G401 (cell line): Measurements from ENCODE around the gene DNMT3A. TPM values are rescaled to one million over a fixed set of nuclear protein-coding genes. Genes with fewer than 3 reads are reported as not detected.

Experiments used
- DNase-seq: peaks from one replicate; pipeline ENCODE4 v3.0.0-alpha.2; 2015; ENCODE audit warnings: low spot score
- in situ Hi-C: cut with HindIII; loops from 2 replicates; pipeline ENCODE4 v1.10.0; 2016; ENCODE audit warnings: low sequenced_read_pairs, mixed read lengths
- total RNA-seq: library from RNA; depleted of rRNA; stranded (reverse); fragments of >200 nt; shearing (Covaris generic); gene quantifications from 2 replicates; pipeline ENCODE4 v1.2.3, GENCODE V29; 2014; rRNA removed

DNMT3A gene
- total RNA-seq: 11.5 and 11.8 TPM in 2 replicates

GRCh38 chr2:25341753-25342371 is at the start of gene DNMT3A:
TSS of gene DNMT3A (minus strand) at chr2:25341925. CDS start at chr2:25313984, 27,941 bp downstream.
- in situ Hi-C loops: no loop called here
- DNase-seq: peak; percentile 80

DNA sequence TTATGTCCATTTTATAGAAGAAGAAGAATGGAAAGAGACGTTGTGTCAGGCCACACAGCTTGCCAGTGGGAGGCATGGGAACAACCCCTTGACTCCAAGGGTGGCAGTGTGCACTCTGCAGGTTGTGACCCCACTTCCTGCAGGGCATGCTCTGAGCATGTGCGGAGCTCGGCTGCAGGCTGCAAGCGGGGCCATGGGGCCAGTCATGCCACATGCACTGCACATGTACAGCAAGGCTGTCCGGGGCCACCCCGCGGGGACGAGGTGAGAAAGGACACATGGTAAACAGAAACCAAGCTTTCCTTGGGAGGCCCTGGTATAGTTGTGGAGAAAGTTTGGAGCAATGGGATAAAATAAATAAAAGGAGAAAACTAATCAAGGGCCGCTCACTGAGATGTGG is 47.4 kb upstream of the DNMT3A start:
- in situ Hi-C loops: no loop called here
- no peak for DNase-seq

DNA sequence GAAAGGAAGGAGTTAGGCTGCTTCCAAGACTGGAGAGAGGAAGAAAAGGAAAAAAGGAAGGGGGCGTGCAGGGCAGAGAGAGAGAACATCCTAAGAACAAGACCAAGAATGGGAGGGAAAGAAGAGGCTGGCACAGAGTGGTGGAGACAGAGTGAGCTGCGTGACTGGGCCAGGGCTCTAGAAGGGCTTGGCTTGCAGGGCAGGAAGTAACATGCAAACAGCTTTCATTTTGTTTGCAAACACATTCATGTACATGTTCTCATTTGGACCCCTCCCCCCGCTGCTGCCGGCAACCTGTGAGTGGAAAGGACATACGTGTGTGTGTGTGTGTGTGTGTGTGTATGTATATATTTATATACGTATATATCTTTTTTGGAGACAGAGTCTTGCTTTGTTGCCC is 46.8 kb upstream of the DNMT3A start:
- no peak for DNase-seq
- in situ Hi-C loops: no loop called here

DNA sequence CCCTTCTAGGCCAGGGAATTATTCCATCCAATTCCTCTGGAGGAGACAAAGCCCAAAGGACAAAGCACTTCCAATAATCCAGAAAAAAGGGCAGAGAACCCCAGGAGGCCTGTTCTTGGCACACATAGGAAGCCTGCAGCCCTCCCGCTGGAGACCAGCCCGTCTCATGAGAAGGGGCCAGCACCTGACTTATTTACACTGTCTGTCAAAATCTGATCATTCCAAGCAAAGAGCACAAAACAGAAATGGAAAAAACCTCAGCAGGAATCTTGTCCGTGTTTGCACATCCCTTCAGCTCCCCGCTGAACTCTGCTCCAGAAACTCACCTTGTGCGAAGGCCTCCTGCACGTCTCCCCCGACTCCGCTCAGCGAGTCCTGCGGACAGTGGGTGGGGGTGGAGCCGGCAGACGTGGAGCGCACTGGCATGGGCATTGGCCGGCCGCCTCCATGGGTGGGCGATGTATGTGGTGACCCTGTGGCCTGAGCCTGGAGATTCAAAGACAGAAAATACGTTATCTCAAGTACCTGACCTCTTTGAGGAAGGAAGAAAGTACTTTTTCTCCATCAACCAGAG is 46.2 kb upstream of the DNMT3A start:
- in situ Hi-C loops: no loop called here

GRCh38 chr2:25386971-25387875 is 45.5 kb upstream of the DNMT3A start:
- in situ Hi-C loops: no loop called here
- no peak for DNase-seq

More for the DNA sequence above, 46.2 kb upstream of the DNMT3A start:
- peak; percentile 66 for DNase-seq

- in situ Hi-C loops: no loop called here
- no peak for DNase-seq
Measured at GRCh38 chr2:25385910-25386309, 44.2 kb upstream of the DNMT3A start.

DNA sequence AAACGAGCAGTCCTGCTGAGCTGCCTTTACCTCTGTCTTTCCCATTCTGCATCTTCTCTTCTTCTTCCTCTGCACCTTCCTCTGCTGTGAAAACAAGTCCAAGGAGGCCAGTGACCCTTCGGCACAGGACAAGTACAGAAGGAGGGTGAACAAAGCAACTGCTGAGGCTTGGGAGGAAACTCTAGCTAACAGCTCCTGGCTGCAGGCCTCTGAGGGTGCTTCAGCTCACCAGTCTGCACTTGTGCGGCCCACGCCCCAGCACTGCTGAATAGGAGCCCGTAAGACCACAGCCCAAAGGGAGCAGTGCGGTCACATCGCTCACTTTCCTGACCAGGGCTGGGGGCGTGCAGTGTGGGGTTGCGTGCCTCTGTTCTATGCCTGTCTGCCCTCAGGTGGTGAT is 42.1 kb upstream of the DNMT3A start:
- DNase-seq: no peak
- in situ Hi-C loops: no loop called here

GRCh38 chr2:25381502-25381901 is 39.8 kb upstream of the DNMT3A start:
- no peak for DNase-seq
- in situ Hi-C loops: no loop called here

DNA sequence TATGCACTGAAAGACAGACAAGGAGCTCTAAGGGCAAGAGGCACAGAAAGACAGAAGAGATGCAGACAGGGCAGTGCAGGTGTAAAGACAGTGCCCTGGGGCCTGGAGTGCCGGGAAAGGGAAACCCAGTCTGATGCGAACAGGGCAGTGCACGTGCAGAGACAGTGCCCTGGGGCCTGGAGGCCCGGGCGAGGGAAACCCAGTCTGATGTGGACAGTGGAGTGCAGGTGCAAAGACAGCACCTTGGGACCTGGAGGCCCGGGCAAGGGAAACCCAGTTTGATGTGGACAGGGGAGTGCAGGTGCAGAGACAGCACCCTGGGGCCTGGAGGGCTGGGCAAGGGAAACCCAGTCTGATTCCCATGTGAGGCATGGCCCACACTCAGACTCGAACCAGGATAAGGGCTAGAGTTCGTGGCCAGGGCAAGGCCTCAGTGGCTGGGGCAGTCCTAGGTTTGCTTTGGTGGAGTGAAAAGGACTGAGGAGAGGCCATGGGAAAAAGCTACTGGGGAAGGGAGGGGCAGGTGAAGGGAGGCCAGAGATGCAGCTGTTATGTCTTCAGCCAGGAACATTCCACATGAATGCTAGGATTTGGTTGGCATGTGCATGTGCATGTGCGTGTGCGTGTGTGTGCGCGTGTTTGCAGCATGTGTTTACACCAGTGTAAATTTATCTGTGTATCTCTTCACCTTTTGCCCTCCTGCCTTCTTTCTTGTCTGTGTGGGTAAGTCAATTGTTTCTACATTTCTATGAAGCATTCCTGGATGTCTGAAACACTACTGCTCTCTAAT is 39.1 kb upstream of the DNMT3A start:
- in situ Hi-C loops: no loop called here
- DNase-seq: no peak

DNA sequence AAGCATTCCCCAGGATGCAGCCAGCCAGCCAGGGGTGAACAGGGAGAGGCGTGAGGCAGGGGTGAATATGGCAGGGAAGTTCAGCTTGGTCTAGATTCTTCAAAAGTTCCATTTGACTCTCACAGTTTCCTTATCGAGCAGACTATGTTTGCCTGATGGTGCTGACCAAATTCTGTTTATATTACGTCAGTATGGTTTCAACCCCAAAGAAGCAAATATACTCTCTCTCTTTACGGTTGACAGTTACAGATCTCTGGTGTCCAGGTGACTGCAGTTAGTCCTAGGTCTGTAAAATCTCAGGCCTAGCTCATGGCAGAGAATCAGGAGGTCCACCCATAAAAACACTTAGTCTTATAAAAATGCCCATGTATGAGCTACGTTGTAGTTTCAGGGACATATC is 38.3 kb upstream of the DNMT3A start:
- no peak for DNase-seq

GRCh38 chr2:25379535-25379934 is 37.8 kb upstream of the DNMT3A start:
- no peak for DNase-seq
- in situ Hi-C loops: no loop called here

More for the DNA sequence above, 38.3 kb upstream of the DNMT3A start:
- in situ Hi-C loops: no loop called here

DNA sequence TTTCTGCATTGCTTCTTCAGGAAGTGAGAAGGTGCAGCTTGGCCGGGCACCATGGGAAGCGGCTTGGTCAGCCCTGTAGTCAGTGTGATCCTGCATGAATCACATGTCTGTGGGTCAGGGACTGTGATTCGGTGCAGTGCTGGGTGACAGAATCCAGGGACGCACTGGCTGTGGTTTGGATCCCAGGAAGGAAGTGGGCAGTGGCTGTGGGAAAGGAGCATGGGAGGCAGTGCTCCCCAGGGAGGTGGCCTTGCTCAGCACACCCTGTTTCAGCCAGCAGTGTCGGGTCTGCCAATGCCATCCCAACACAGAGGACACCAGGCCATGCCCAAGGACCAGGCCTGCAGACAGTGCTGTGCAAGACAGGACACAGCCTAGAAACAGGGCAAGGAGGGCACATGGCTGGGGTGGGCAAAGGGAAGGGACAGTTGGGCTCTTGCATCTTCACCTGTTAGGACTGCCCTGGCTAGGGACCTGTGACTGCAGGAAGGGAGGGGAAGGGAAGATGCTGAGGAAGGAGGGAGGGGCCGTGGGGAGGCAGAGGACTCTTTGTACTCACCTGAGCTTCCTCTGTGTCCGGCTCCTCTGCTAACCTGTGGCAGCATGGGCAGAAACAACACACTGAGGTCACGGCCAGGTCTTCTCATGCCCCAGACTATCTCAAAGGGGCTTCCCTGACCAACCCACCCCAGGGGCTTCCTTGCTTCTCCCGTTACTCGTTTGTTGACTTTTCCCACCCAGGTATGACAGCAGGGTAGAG is 37.2 kb upstream of the DNMT3A start:
- DNase-seq: no peak
- in situ Hi-C loops: no loop called here

GRCh38 chr2:25377822-25378421 is 36.2 kb upstream of the DNMT3A start:
- in situ Hi-C loops: no loop called here
- no peak for DNase-seq

DNA sequence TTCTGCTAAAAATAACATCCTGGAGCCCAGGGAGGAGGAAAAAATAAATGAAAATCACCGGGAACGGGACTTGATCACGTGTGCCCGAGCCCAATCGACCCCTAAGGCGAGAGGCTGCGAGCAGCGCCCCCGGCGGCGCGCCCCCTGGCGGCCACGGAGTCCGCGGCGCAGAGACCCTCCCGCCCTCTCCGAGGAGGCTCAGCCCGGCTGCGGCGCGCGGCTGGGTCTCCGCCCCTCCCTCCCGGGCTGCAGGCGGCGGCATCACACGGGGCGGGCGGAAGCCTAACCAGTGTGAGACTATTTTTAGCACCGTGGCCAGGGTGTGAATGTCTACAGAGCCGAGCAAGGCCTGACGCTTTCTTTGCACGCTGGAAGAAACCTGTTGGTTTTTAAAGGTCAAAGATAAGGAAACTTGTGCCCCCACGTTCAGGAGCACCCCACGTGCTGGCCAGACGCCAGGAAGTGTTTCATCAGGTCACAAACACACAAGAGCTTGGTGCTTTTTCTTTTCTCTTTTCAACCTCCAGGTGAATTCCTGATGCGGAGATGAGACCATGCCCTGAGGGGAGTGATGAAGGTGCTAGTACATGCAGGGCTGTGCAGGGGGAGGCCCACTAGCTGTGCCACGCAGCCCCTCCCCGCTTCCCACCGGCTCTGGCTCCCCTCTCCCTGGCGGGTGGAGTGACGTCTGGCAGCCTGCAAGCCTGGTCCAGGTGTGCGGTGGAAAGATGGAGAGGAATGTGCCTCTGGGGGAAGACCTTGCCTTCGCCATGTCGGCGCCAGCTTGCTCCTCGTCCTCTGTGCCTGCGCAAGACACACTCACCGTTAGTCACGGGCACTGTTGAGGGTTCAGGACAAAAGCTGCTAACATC is 35.3 kb upstream of the DNMT3A start:
- peak; percentile 80 for DNase-seq
- in situ Hi-C loops: no loop called here

DNA sequence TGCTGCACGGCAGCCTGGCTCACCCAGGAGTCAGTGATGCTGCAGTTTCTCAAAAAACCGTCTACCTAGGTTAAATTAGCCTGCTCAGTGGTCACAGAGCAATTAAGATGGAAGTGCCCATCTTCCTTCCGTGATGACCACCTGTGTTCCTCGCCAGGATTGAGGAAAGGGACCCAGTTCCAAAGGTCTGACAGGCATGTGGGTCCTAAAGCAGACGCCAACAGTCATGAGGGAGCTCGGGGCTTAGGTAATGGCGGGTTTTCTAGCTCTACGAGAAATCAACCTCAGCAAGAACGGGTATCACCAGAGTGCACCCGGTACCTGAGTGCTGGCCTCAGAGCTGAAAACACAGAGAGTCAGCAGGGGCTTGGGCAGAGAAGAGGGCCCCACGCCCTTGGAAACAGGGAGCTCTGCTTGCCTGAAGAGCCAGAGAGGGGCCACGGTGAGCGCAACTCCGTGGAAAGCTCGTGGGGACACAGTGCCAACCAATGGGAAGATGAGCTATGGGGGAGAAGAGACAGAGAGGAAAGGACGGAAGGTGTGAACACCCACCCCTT is 34.3 kb upstream of the DNMT3A start:
- DNase-seq: no peak
- in situ Hi-C loops: no loop called here

GRCh38 chr2:25375371-25375988 is 33.8 kb upstream of the DNMT3A start:
- in situ Hi-C loops: no loop called here
- DNase-seq: peak; percentile 38

DNA sequence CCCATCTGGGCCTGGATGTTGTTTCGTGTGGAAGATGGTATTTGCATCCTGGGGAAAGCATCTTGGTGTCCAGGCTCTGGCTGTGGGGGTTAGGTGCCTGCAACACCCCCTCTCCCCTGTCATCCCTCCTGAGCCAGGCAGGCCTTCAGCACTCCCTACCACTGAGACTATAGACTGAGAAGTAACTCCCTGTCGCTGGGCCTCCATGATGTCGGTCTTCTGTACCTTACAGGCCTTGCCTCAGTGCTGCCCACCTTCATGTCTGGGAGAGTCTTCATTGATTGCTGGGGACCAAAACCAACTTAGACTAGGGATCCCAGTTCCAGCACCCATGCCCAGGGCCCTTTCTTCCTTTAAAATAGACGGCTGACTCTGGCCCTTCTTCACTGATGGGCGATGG is 33.1 kb upstream of the DNMT3A start:
- DNase-seq: no peak
- in situ Hi-C loops: no loop called here
